ENCODE measurements around the gene TRPC6. TPM values are rescaled to one million over a fixed set of nuclear protein-coding genes. Genes with fewer than 3 reads are reported as not detected.
A peak's percentile ranks its signal among the peaks of the same experiment; 100 is the strongest.

The TRPC6 gene
- total RNA-seq, 1 experiment from 2014 or later = 1.3 TPM

GRCh38 chr11:101523634-101524260 is 60.1 kb downstream of the TRPC6 start:
- peak; percentile 18; the same call in 1 of the 2 replicates for TF ChIP-seq ZNF423 (CRISPR knock-in tag; IDR thresholded peaks at IDR 0.05)
- no peak for TF ChIP-seq ZSCAN18 (CRISPR knock-in tag; IDR thresholded peaks at IDR 0.05)
- Mint-ChIP-seq H3K27me3 (ENCODE audit: low read depth) (peaks cover 5% of the 10 kb centered on the region), H3K9me3 (peaks cover 46% of the 10 kb centered on the region), H3K27ac (peak overlapping the region; percentile 32), H3K4me1 (peaks cover 27% of the 10 kb centered on the region), H3K36me3 (peaks cover 30% of the 10 kb centered on the region), H3K4me3 (no peak overlapping the region)
- ChIA-PET CTCF (no interaction called here), POLR2A (no interaction called here)
- DNase-seq (ENCODE audit: low spot score) = no peak
- peak; percentile 90 for ATAC-seq

- H3K27ac Mint-ChIP-seq = no peak overlapping the region
- H3K4me3 Mint-ChIP-seq = no peak overlapping the region
- H3K36me3 Mint-ChIP-seq = peaks cover 30% of the 10 kb centered on the region
- TF ChIP-seq JUN (CRISPR knock-in tag; IDR thresholded peaks at IDR 0.05) = no peak
- no peak for TF ChIP-seq MAX (CRISPR knock-in tag; IDR thresholded peaks at IDR 0.05)
- TF ChIP-seq ZNF281 (CRISPR knock-in tag; IDR thresholded peaks at IDR 0.05) = no peak
- no peak for TF ChIP-seq CTCF (IDR thresholded peaks at IDR 0.05)
- TF ChIP-seq ATF3 (CRISPR knock-in tag; conservative IDR thresholded peaks at IDR 0.05) = no peak
- no peak for TF ChIP-seq ELF4 (CRISPR knock-in tag; IDR thresholded peaks at IDR 0.05; ENCODE audit: low read depth)
- TF ChIP-seq ESRRA (CRISPR knock-in tag; IDR thresholded peaks at IDR 0.05; ENCODE audit: borderline replicate concordance) = no peak
- no peak for TF ChIP-seq ZMAT4 (CRISPR knock-in tag; IDR thresholded peaks at IDR 0.05)
- TF ChIP-seq ZNF138 (CRISPR knock-in tag; conservative IDR thresholded peaks at IDR 0.05) = no peak
- no peak for TF ChIP-seq ZNF425 (CRISPR knock-in tag; conservative IDR thresholded peaks at IDR 0.05)
- peaks cover 49% of the 10 kb centered on the region for H3K9me3 Mint-ChIP-seq
- DNase-seq (ENCODE audit: low spot score) (no peak), ATAC-seq (no peak)
- H3K27me3 Mint-ChIP-seq (ENCODE audit: low read depth) = peaks cover 5% of the 10 kb centered on the region
- ChIA-PET POLR2A (no interaction called here), CTCF (no interaction called here)
- H3K4me1 Mint-ChIP-seq = peaks cover 30% of the 10 kb centered on the region
These were observed 60.6 kb downstream of the TRPC6 start for GRCh38 chr11:101523193-101523592.

GRCh38 chr11:101521821-101522220 is 62.0 kb downstream of the TRPC6 start:
- ChIA-PET POLR2A (no interaction called here), CTCF (no interaction called here)
- no peak overlapping the region for H3K27ac Mint-ChIP-seq
- H3K36me3 Mint-ChIP-seq = peaks cover 30% of the 10 kb centered on the region
- H3K4me3 Mint-ChIP-seq = no peak overlapping the region
- peaks cover 5% of the 10 kb centered on the region for H3K27me3 Mint-ChIP-seq (ENCODE audit: low read depth)
- peaks cover 49% of the 10 kb centered on the region for H3K9me3 Mint-ChIP-seq
- H3K4me1 Mint-ChIP-seq = peaks cover 37% of the 10 kb centered on the region
- no peak for ATAC-seq
- no peak for DNase-seq (ENCODE audit: low spot score)
- TF ChIP-seq ETV6 (CRISPR knock-in tag; IDR thresholded peaks at IDR 0.05) (no peak), ZNF671 (CRISPR knock-in tag; IDR thresholded peaks at IDR 0.05) (no peak), FOXP1 (CRISPR knock-in tag; IDR thresholded peaks at IDR 0.05; ENCODE audit: borderline replicate concordance) (no peak), USF2 (CRISPR knock-in tag; IDR thresholded peaks at IDR 0.05) (no peak), IRF2 (CRISPR knock-in tag; IDR thresholded peaks at IDR 0.05; ENCODE audit: borderline replicate concordance, low read depth) (no peak), FOXP4 (CRISPR knock-in tag; IDR thresholded peaks at IDR 0.05) (no peak)

All from WTC11 (cell line).